Epithelial cell of proximal tubule (primary cell): ENCODE results near the gene AGBL1. TPM values are rescaled to one million over a fixed set of nuclear protein-coding genes. Genes with fewer than 3 reads are reported as not detected.

Experiments used
- DNase-seq: peaks from one replicate; pipeline ENCODE4 v3.0.0-alpha.2; 2011; ENCODE audit warnings: low read depth
- H3K4me3 ChIP-seq: 2 replicates; pipeline ENCODE4 v1.5.1; 2011; ENCODE audit warnings: low read depth, mild to moderate bottlenecking, low read length
- total RNA-seq: library from RNA; depleted of rRNA; stranded (reverse); fragments of >200 nt; gene quantifications from 2 replicates; pipeline ENCODE4 v1.2.3, GENCODE V29; 2015
- TF ChIP-seq, protein P1 (sequence below): conservative IDR thresholded peaks from 2 replicates; pipeline ENCODE4 v1.5.1; 2012; ENCODE audit warnings: low read depth, mild to moderate bottlenecking, low read length

The AGBL1 gene
- total RNA-seq: not detected in 2 replicates

DNA sequence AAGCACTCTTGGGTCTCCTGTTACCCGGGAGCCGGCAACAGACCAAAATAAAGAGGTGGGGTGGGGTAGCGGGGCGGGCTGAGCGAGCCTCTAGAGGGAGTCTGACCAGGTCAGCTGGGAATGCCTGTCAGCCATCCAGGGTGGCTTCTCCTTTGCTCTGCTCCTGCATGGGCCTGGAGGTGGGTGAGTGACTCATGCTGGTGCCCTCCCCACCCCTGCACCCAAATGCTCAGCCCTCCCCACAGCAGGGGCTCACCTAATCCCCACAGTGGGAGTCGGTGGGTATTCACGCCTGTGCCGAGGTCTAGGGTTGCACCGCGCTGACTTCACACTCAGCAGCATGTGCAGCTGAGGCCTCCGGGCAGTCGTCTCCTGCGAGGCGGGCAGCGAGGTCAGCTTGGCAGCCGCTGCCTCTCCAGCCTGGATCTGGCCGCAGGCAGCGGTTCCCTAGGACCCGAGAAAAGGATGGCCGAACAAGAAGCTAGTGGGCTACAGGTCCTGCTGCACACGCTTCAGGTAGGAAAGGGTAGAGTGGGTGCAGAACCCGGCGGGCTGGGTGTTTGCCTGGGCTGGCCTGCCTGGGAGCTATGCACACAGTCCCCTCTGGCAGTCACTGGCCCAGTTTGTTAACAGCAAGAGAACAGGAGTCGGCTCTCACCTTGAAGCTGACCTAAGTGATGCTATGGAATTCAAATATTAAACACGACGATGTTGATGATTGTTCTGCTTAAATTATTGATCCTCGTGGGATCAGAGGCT, at the start of gene AGBL1:
Gene AGBL1 (plus strand): TSS at position 364 of the 759 bp plus-strand sequence.
- no peak within 1 kb of the TSS for H3K4me3 ChIP-seq
- no peak for DNase-seq
- TF ChIP-seq, protein P1, sequence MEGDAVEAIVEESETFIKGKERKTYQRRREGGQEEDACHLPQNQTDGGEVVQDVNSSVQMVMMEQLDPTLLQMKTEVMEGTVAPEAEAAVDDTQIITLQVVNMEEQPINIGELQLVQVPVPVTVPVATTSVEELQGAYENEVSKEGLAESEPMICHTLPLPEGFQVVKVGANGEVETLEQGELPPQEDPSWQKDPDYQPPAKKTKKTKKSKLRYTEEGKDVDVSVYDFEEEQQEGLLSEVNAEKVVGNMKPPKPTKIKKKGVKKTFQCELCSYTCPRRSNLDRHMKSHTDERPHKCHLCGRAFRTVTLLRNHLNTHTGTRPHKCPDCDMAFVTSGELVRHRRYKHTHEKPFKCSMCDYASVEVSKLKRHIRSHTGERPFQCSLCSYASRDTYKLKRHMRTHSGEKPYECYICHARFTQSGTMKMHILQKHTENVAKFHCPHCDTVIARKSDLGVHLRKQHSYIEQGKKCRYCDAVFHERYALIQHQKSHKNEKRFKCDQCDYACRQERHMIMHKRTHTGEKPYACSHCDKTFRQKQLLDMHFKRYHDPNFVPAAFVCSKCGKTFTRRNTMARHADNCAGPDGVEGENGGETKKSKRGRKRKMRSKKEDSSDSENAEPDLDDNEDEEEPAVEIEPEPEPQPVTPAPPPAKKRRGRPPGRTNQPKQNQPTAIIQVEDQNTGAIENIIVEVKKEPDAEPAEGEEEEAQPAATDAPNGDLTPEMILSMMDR: no peak

DNA sequence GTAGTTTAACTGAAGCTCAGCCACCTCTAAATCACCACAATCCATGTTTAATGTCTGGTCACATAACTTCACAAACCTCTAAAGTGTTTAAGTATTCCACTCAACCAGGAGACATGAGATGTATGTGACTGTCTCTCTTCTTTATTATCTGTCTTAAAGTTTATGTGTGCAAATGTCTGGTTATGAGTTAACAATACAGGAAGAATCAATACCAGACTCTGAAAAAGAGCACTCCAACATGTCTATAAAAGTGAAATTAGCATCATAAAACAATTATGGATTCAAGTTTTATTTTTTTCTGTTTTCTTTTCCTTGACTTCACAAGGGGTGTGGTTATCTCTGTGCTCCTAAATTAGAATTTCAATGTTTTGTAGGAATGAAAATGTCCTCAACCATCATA, 44.8 kb upstream of the AGBL1 start:
- no peak overlapping the region for H3K4me3 ChIP-seq
- no peak for DNase-seq
- TF ChIP-seq, protein P1: no peak

DNA sequence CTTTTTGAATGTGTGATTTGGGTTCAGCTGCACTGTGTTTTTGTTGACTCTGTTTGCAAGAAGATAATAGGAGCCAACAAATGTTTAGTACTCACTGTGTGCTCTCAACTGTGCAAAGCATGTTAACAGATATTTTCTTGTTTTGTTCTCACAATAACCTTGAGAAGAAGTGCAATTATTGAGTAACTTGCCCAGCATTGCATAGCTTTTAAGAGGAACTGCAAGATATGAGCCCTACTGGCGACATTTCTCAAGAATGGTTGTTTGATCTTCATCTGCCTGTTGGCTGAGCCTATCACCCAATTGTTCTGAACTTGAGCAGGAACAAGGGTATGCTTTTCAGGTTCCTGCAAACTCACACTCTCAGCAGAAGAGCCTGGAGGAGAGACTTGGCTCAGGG, 43.4 kb upstream of the AGBL1 start:
- no peak for DNase-seq
- H3K4me3 ChIP-seq: no peak overlapping the region
- TF ChIP-seq, protein P1: no peak

DNA sequence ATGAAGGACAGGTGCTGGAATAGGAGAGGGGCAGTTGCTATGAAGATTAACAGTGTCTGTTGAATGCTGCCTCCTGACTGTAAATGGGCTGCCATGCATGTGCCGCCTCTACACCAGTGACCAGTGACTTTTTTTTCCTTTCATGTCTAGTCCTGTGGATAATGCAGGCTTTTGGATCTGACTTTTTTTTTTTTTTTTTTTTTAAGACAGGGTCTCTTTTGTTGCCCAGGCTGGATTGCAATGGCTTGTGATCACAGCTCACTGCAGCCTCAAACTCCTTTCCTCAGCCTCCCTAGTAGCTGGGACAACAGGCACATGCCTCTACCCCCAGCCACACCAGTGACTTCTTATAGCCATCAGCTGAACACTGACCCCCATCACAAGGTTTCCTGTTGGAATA, 41.2 kb upstream of the AGBL1 start:
- H3K4me3 ChIP-seq: no peak overlapping the region
- no peak for DNase-seq
- TF ChIP-seq, protein P1: no peak

DNA sequence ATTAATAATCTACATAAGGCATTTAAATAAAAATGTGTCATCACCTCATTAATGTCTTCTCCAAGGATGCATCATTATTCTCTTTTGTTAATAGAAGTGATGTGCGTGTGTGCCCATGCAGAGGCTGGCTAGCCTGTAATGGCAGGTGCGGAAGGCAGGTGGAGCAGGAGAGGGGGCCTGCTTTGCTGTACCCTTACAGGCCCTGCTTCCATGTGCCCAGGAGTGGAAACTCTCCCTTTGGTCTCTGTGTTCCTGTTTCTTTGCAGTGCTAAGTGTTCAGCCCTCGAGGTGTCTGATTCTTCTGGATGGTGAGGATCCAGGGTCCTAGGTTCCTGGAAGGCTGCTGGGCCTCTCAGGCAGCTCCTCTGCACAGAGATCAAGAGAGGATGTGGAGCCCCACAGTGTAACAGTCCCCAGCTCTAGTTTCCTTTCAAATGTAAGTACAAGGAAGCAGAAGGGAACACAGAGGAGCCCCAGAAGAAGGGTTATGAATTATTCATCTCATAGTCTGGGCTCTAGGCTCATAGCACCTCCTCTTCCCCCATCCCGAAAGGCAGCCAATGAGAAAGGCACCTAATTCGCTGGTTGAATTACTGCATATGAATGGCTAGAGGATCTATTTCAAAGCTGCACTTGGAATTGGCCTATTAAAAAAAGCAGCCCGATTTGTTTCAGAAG, 39.2 kb upstream of the AGBL1 start:
- DNase-seq: no peak
- no peak overlapping the region for H3K4me3 ChIP-seq
- TF ChIP-seq, protein P1: no peak

DNA sequence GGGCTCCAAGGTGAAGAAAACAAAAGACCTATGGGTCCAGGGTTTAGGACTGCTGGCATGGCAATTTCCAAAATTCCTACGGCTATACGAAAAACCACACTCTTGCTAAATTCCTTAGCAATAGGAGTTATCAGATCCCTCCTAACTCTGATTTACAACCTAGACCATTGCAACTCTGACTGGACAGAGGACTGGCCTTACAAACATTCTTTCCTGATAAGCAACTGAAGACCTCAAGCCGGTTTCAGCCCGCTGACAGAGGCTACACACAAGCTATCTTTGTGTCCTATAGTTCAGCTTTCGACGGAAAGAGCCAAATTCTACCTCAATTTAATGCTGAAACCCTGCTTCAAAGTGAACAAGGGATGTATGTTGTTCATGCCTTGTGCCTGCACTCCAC, 38.3 kb upstream of the AGBL1 start:
- DNase-seq: no peak
- no peak overlapping the region for H3K4me3 ChIP-seq
- TF ChIP-seq, protein P1: no peak
